PC-3 (cell line): ENCODE data around the gene RSF1. TPM values are rescaled to one million over a fixed set of nuclear protein-coding genes. Genes with fewer than 3 reads are reported as not detected.
A peak's percentile ranks its signal among the peaks of the same experiment; 100 is the strongest.

Source experiments
- ATAC-seq: fragments of 200-7000 bp; cut with Tn5 transposase; 2 replicates; pipeline ENCODE4 v1.9.1; 2020; ENCODE audit warnings: mild to moderate bottlenecking, moderate library complexity
- BruUV-seq: library from RNA; stranded (reverse); fragments of 400-500 nt; replicated peaks from 2 replicates; lab custom pipeline; 2021; lab: Mats Ljungman, UMichigan
- CTCF ChIA-PET: fragments of 300-600 bp; sonication (Branson Sonifier 250); formaldehyde crosslinking; loops from one replicate; lab custom pipeline; 2022; ENCODE audit warnings: antibody characterized with exemption; lab: Charles Lee
- POLR2A ChIA-PET: fragments of 300-600 bp; sonication (Branson Sonifier 250); formaldehyde crosslinking; loops from one replicate; lab custom pipeline; 2022; ENCODE audit warnings: antibody characterized with exemption; ENCODE audit not compliant: unreplicated experiment; lab: Charles Lee
- DNase-seq: peaks from one replicate; pipeline ENCODE4 v3.0.0-alpha.2; 2015
- H2AFZ ChIP-seq: fragments of 300-600 bp; sonication (generic); 2 replicates; pipeline ENCODE4 v1.6.0; 2016; ENCODE audit warnings: antibody characterized with exemption, low read length
- H3F3A ChIP-seq: fragments of 300-600 bp; sonication (generic); one replicate; pipeline ENCODE4 v1.6.0; 2017; ENCODE audit warnings: antibody characterized with exemption, low read length, control low read depth, mild to moderate bottlenecking; ENCODE audit not compliant: unreplicated experiment
- H3K27ac ChIP-seq: fragments of 300-600 bp; sonication (generic); 2 replicates; pipeline ENCODE4 v1.5.1; 2016; ENCODE audit warnings: mild to moderate bottlenecking, low read length
- H3K27me3 ChIP-seq: fragments of 300-600 bp; sonication (generic); 2 replicates; pipeline ENCODE4 v1.6.1; 2016; ENCODE audit warnings: low read length, mixed read lengths
- H3K36me3 ChIP-seq: fragments of 300-600 bp; sonication (generic); 2 replicates; pipeline ENCODE4 v1.6.1; 2016; ENCODE audit warnings: low read depth, mixed run types, low read length, mixed read lengths
- H3K4me1 ChIP-seq: fragments of 300-600 bp; sonication (generic); 2 replicates; pipeline ENCODE4 v1.5.1; 2016; ENCODE audit warnings: low read length; ENCODE audit not compliant: insufficient read depth
- H3K4me2 ChIP-seq: fragments of 300-600 bp; sonication (generic); 2 replicates; pipeline ENCODE4 v1.6.0; 2016; ENCODE audit warnings: low read length
- H3K4me3 ChIP-seq: fragments of 300-600 bp; sonication (generic); 2 replicates; pipeline ENCODE4 v1.5.1; 2016; ENCODE audit warnings: mild to moderate bottlenecking, low read length, mixed read lengths
- H3K79me2 ChIP-seq: fragments of 300-600 bp; sonication (generic); 2 replicates; pipeline ENCODE4 v1.6.1; 2017; ENCODE audit warnings: low read length, mixed read lengths
- H3K9ac ChIP-seq: fragments of 300-600 bp; sonication (generic); 2 replicates; pipeline ENCODE4 v1.6.0; 2016; ENCODE audit warnings: mild to moderate bottlenecking, low read length
- H3K9me2 ChIP-seq: fragments of 300-600 bp; sonication (generic); replicated peaks from 2 replicates; pipeline ENCODE4 v1.6.1; 2016; ENCODE audit warnings: mixed run types, low read length, mixed read lengths
- H3K9me3 ChIP-seq: fragments of 300-600 bp; sonication (generic); 2 replicates; pipeline ENCODE4 v1.6.1; 2016; ENCODE audit warnings: low read length, mixed read lengths
- H4K20me1 ChIP-seq: fragments of 300-600 bp; sonication (generic); 2 replicates; pipeline ENCODE4 v1.6.1; 2016; ENCODE audit warnings: low read length, mixed read lengths
- EZH2 ChIP-seq: fragments of 300-600 bp; sonication (generic); IDR thresholded peaks from one replicate; pipeline ENCODE4 v1.6.1; 2017; ENCODE audit warnings: antibody characterized with exemption, mild to moderate bottlenecking, low read length; ENCODE audit not compliant: unreplicated experiment
- EZH2phosphoT487 ChIP-seq: fragments of 300-600 bp; sonication (generic); IDR thresholded peaks from 2 replicates; pipeline ENCODE4 v1.6.1; 2018; ENCODE audit warnings: mild to moderate bottlenecking, antibody characterized with exemption, low read length, borderline replicate concordance
- intact Hi-C: fragments of 100-400 bp; cut with micrococcal nuclease; formaldehyde crosslinking; loops from 2 replicates; pipeline ENCODE4 v1.9.0; 2023
- total RNA-seq: library from RNA; depleted of rRNA; stranded (reverse); fragments of >200 nt; gene quantifications from 2 replicates; pipeline ENCODE4 v1.2.3, GENCODE V29; 2014
- TF ChIP-seq, protein P1 (sequence below): fragments of 300-600 bp; sonication (generic); conservative IDR thresholded peaks from 2 replicates; pipeline ENCODE4 v1.5.1; 2017; ENCODE audit warnings: antibody characterized with exemption, low read depth, mild to moderate bottlenecking, low read length

Gene RSF1
- total RNA-seq, 1 experiment from 2014 or later: 30.0 TPM

- ATAC-seq: 0 out of 2 replicates have a peak, but pooled peaks have one; percentile 11
- Histone ChIP-seq H3K27ac (no peak overlapping the region), H3K79me2 (no peaks in the 10 kb centered on the region), H4K20me1 (no peaks in the 10 kb centered on the region), H3K9ac (no peak overlapping the region), H3K4me1 (peaks cover 13% of the 10 kb centered on the region), H3K27me3 (no peaks in the 10 kb centered on the region), H2AFZ (peak overlapping the region; percentile 82), H3K4me2 (peak overlapping the region; percentile 47), H3K9me2 (no peaks in the 10 kb centered on the region), H3K9me3 (no peaks in the 10 kb centered on the region), H3K4me3 (no peak overlapping the region), H3F3A (no peaks in the 10 kb centered on the region), H3K36me3 (no peaks in the 10 kb centered on the region)
- intact Hi-C loops: no loop called here
- POLR2A ChIA-PET: no interaction called here
- CTCF ChIA-PET: no interaction called here
- no peak for DNase-seq
- no TSS peak for BruUV-seq
- TF ChIP-seq EZH2phosphoT487 (no peak), EZH2 (no peak)
- TF ChIP-seq, protein P1, sequence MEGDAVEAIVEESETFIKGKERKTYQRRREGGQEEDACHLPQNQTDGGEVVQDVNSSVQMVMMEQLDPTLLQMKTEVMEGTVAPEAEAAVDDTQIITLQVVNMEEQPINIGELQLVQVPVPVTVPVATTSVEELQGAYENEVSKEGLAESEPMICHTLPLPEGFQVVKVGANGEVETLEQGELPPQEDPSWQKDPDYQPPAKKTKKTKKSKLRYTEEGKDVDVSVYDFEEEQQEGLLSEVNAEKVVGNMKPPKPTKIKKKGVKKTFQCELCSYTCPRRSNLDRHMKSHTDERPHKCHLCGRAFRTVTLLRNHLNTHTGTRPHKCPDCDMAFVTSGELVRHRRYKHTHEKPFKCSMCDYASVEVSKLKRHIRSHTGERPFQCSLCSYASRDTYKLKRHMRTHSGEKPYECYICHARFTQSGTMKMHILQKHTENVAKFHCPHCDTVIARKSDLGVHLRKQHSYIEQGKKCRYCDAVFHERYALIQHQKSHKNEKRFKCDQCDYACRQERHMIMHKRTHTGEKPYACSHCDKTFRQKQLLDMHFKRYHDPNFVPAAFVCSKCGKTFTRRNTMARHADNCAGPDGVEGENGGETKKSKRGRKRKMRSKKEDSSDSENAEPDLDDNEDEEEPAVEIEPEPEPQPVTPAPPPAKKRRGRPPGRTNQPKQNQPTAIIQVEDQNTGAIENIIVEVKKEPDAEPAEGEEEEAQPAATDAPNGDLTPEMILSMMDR: no peak
Observed at GRCh38 chr11:77644887-77645286, 175.6 kb downstream of the RSF1 start.

DNA sequence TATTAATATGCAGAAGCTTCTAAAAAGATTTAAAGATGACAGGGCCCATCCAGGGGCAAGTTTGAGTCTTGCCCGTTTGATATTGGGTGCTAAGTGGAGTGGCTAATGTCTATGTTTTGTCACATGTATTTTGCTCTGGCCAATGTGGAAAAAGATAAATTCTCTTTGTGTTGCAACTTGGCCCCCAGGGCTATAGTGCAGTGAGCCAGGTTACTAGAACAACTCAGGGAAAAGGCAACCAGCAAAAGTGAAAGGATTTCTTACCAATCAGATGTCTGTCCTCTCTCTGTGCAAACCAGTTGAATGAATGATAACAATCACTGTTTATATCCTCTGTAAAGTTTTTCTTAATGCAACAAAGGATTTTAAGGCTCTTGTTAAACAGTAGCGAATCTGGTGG, 178.3 kb downstream of the RSF1 start:
- no peaks in the 10 kb centered on the region for H4K20me1 ChIP-seq
- no peaks in the 10 kb centered on the region for H3K27me3 ChIP-seq
- no peak overlapping the region for H3K4me3 ChIP-seq
- no peaks in the 10 kb centered on the region for H3K9me2 ChIP-seq
- H3K9me3 ChIP-seq: no peaks in the 10 kb centered on the region
- TF ChIP-seq EZH2 (no peak), EZH2phosphoT487 (no peak)
- TF ChIP-seq, protein P1: no peak
- no peak overlapping the region for H3K9ac ChIP-seq
- peaks cover 11% of the 10 kb centered on the region for H3K79me2 ChIP-seq
- H3K4me1 ChIP-seq: peaks cover 19% of the 10 kb centered on the region
- ATAC-seq: no peak
- CTCF ChIA-PET: no interaction called here
- no peak overlapping the region for H3K27ac ChIP-seq
- intact Hi-C loops: no loop called here
- no peaks in the 10 kb centered on the region for H3F3A ChIP-seq
- H3K36me3 ChIP-seq: no peaks in the 10 kb centered on the region
- BruUV-seq: no TSS peak
- POLR2A ChIA-PET: interaction anchor here (0.6 kb wide), 1 partner anchor 85 kb away, joined by 3 read pairs; no protein-coding TSS in a partner anchor
- H2AFZ ChIP-seq: 0 out of 2 replicates have a peak overlapping the region, but pooled peaks have one; percentile 3
- no peak overlapping the region for H3K4me2 ChIP-seq
- no peak for DNase-seq
